ENCODE results near the gene SCIN. TPM values are rescaled to one million over a fixed set of nuclear protein-coding genes. Genes with fewer than 3 reads are reported as not detected.

SCIN gene
- total and polyA plus RNA-seq, 8 donors = 2.5 to 49.2 (median 7.3) TPM

GRCh38 chr7:12601302-12601869 is 30.9 kb downstream of the SCIN start:
- intact Hi-C loops (cut with DNase I; ENCODE audit: low total_unique reads) = no loop called here
- H3K27me3 ChIP-seq = no peaks in the 10 kb centered on the region
- no peak overlapping the region for H3K4me3 ChIP-seq
- no peaks in the 10 kb centered on the region for H3K36me3 ChIP-seq
- DNase-seq = no peak
- TF ChIP-seq CTCF (IDR thresholded peaks at IDR 0.05) = no peak
- no peak for TF ChIP-seq POLR2A (IDR thresholded peaks at IDR 0.05)
- no peak for TF ChIP-seq POLR2AphosphoS5 (IDR thresholded peaks at IDR 0.05)
- no peak for TF ChIP-seq EP300 (IDR thresholded peaks at IDR 0.05)
- WGBS, 5 donors = 71 to 83% (median 71%) methylated on average over 1 of the region's 1 CpG
- H3K27ac ChIP-seq = no peak overlapping the region
- peaks cover 3 to 21% (median 14%) of the 10 kb centered on the region in 4 donors for H3K9me3 ChIP-seq
- no peaks in the 10 kb centered on the region for H3K4me1 ChIP-seq

- peaks cover 3 to 13% (median 9%) of the 10 kb centered on the region in 4 donors for H3K9me3 ChIP-seq
- no peak overlapping the region for H3K27ac ChIP-seq
- DNase-seq = no peak
- WGBS, 5 donors = 70 to 84% (median 76%) methylated on average over 1 of the region's 1 CpG
- intact Hi-C loops (cut with DNase I; ENCODE audit: low total_unique reads) = no loop called here
- H3K36me3 ChIP-seq = no peaks in the 10 kb centered on the region
- TF ChIP-seq POLR2A (IDR thresholded peaks at IDR 0.05) (no peak), CTCF (IDR thresholded peaks at IDR 0.05) (no peak), POLR2AphosphoS5 (IDR thresholded peaks at IDR 0.05) (no peak), EP300 (IDR thresholded peaks at IDR 0.05) (no peak)
- H3K27me3 ChIP-seq = no peaks in the 10 kb centered on the region
- H3K4me1 ChIP-seq = peaks cover 0 to under 1% (median 0%) of the 10 kb centered on the region in 4 donors
- H3K4me3 ChIP-seq = no peak overlapping the region
These were observed 36.6 kb downstream of the SCIN start for GRCh38 chr7:12607134-12607533.

GRCh38 chr7:12609561-12609960 is 39.0 kb downstream of the SCIN start:
- peak in 1 of 2 donors; percentile 23 for DNase-seq
- intact Hi-C loops (cut with DNase I; ENCODE audit: low total_unique reads) = no loop called here
- TF ChIP-seq POLR2A (IDR thresholded peaks at IDR 0.05) (no peak), CTCF (IDR thresholded peaks at IDR 0.05) (no peak), EP300 (IDR thresholded peaks at IDR 0.05) (no peak), POLR2AphosphoS5 (IDR thresholded peaks at IDR 0.05) (no peak)
- Histone ChIP-seq H3K4me3 (no peak overlapping the region), H3K36me3 (no peaks in the 10 kb centered on the region), H3K27ac (no peak overlapping the region), H3K9me3 (no peaks in the 10 kb centered on the region), H3K4me1 (peaks cover 0 to 11% (median 0%) of the 10 kb centered on the region in 4 donors), H3K27me3 (no peaks in the 10 kb centered on the region)
- 61 to 88% (median 77%) methylated on average over 1 of the region's 1 CpG for WGBS, 5 donors

- Histone ChIP-seq H3K4me1 (peaks cover 0 to 11% (median 0%) of the 10 kb centered on the region in 4 donors), H3K36me3 (no peaks in the 10 kb centered on the region), H3K9me3 (no peaks in the 10 kb centered on the region), H3K27ac (no peak overlapping the region), H3K4me3 (no peak overlapping the region), H3K27me3 (no peaks in the 10 kb centered on the region)
- intact Hi-C loops (cut with DNase I; ENCODE audit: low total_unique reads) = no loop called here
- 74 to 89% (median 86%) methylated on average over 2 of the region's 2 CpGs for WGBS, 5 donors
- TF ChIP-seq POLR2AphosphoS5 (IDR thresholded peaks at IDR 0.05) = no peak
- no peak for TF ChIP-seq POLR2A (IDR thresholded peaks at IDR 0.05)
- no peak for TF ChIP-seq CTCF (IDR thresholded peaks at IDR 0.05)
- no peak for TF ChIP-seq EP300 (IDR thresholded peaks at IDR 0.05)
- no peak for DNase-seq
These were observed 40.4 kb downstream of the SCIN start for GRCh38 chr7:12610899-12611298.
